Body of pancreas (tissue), 4 donors: ENCODE data around the gene SRXN1. TPM values are rescaled to one million over a fixed set of nuclear protein-coding genes. Genes with fewer than 3 reads are reported as not detected.

Experiments used
- ATAC-seq: fragments of 150-250 bp; one replicate; pipeline ENCODE4 v1.9.1; 2016
- DNase-seq, 4 donors: peaks; one replicate each; pipeline ENCODE4 v3.0.0-alpha.2; 2019
- H3K27ac ChIP-seq, 4 donors: fragments of 200-600 bp; sonication (generic); 1 replicate in 3 of 4; 2 replicates in 1 of 4; pipeline versions ENCODE4 v1.5.1 to v1.6.1; 2016 to 2019; ENCODE audit warnings: mild to moderate bottlenecking in 1 of 4, mixed read lengths in 1 of 4, moderate library complexity in 1 of 4
- H3K27me3 ChIP-seq, 2 donors: fragments of 200-600 bp; sonication (generic); one replicate each; pipeline ENCODE4 v1.6.0; 2016; ENCODE audit warnings: mild to moderate bottlenecking in 1 of 2
- H3K36me3 ChIP-seq, 2 donors: fragments of 200-600 bp; sonication (generic); replicated peaks in 1 of 2; 2 replicates each; pipeline ENCODE4 v1.5.1; 2016; ENCODE audit warnings: low read depth in 2 of 2; ENCODE audit not compliant: insufficient read depth in 1 of 2
- H3K4me1 ChIP-seq: fragments of 200-600 bp; sonication (generic); one replicate; pipeline ENCODE4 v1.6.0; 2016
- H3K4me3 ChIP-seq, 2 donors: fragments of 200-600 bp; sonication (generic); 1 replicate in 1 of 2; 2 replicates in 1 of 2; pipeline ENCODE4 v1.5.1; 2016 to 2019
- H3K9me3 ChIP-seq, 3 donors: fragments of 200-600 bp; sonication (generic); 1 replicate in 2 of 3; 2 replicates in 1 of 3; pipeline ENCODE4 v1.5.1; 2016
- POLR2A ChIP-seq, 3 donors: fragments of 450-650 bp; IDR thresholded peaks; one replicate each; pipeline ENCODE4 v1.6.1; 2016; ENCODE audit warnings: antibody characterized with exemption in 3 of 3, mild to moderate bottlenecking in 2 of 3
- WGBS, 2 donors: methylation state at CpG; one replicate each; pipeline ENCODE4 v1.1.5; 2017; 5-methylcytosine and 5-hydroxymethylcytosine counted together
- intact Hi-C: fragments of 100-400 bp; cut with DNase I; formaldehyde crosslinking; loops from one replicate; pipeline ENCODE4 v1.15.1; 2023
- total RNA-seq, 2 donors: library from RNA; depleted of rRNA; stranded (reverse); fragments of >200 nt; gene quantifications; one replicate each; pipeline ENCODE4 v1.1.0, GENCODE V29; 2016
- TF ChIP-seq, protein P1 (sequence below), 7 experiments: fragments of 450-650 bp in 4 of 7; fragments of 200-600 bp in 3 of 7; sonication (generic) in 3 of 7; IDR thresholded peaks; one replicate each; pipeline ENCODE4 v1.5.1; 2016 to 2019; ENCODE audit warnings: antibody characterized with exemption in 7 of 7

The SRXN1 gene
- total RNA-seq, 2 donors from 2014 or later, result 7.9 to 9.9 TPM

GRCh38 chr20:607476-607875 is 45.5 kb downstream of the SRXN1 start:
- WGBS, 2 donors, result 90 to 100% methylated on average over 2 to 6 of the region's 6 CpGs
- H3K4me1 ChIP-seq, result peaks cover 5% of the 10 kb centered on the region
- no peaks in the 10 kb centered on the region for H3K36me3 ChIP-seq
- TF ChIP-seq, protein P1, sequence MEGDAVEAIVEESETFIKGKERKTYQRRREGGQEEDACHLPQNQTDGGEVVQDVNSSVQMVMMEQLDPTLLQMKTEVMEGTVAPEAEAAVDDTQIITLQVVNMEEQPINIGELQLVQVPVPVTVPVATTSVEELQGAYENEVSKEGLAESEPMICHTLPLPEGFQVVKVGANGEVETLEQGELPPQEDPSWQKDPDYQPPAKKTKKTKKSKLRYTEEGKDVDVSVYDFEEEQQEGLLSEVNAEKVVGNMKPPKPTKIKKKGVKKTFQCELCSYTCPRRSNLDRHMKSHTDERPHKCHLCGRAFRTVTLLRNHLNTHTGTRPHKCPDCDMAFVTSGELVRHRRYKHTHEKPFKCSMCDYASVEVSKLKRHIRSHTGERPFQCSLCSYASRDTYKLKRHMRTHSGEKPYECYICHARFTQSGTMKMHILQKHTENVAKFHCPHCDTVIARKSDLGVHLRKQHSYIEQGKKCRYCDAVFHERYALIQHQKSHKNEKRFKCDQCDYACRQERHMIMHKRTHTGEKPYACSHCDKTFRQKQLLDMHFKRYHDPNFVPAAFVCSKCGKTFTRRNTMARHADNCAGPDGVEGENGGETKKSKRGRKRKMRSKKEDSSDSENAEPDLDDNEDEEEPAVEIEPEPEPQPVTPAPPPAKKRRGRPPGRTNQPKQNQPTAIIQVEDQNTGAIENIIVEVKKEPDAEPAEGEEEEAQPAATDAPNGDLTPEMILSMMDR (IDR thresholded peaks at IDR 0.05), result no peak
- TF ChIP-seq POLR2A (IDR thresholded peaks at IDR 0.05), result no peak
- H3K27ac ChIP-seq, result no peak overlapping the region
- H3K27me3 ChIP-seq, result peaks cover 0 to 26% of the 10 kb centered on the region in 2 donors
- DNase-seq, result no peak
- intact Hi-C loops, result no loop called here
- no peak overlapping the region for H3K4me3 ChIP-seq
- no peak for ATAC-seq
- no peaks in the 10 kb centered on the region for H3K9me3 ChIP-seq

DNA sequence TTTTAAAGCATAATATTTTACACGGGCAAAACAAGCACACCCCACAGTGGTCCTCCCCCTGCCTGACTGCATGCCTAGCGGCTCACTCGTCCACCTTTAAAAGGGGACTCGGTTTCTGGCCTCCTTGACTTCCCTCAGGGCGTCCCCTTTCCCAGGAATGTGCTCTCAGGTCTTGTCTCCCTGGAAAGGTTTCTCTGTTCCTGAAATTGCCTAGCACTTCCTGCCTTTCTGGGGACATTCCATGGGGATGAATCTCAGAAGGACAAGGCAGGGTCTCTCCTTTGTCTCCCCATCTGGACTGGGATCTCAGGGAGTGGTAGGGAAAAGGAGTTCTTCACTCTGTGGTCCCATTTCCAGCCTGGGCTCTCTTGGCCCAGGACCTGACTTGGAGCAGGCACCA is 47.8 kb downstream of the SRXN1 start:
- ATAC-seq, result no peak
- peaks cover 5% of the 10 kb centered on the region for H3K4me1 ChIP-seq
- H3K27me3 ChIP-seq, result peaks cover 0 to 11% of the 10 kb centered on the region in 2 donors
- H3K4me3 ChIP-seq, result no peak overlapping the region
- no peak for DNase-seq
- H3K27ac ChIP-seq, result no peak overlapping the region
- H3K9me3 ChIP-seq, result no peaks in the 10 kb centered on the region
- TF ChIP-seq, protein P1 (IDR thresholded peaks at IDR 0.05), result no peak
- no peak for TF ChIP-seq POLR2A (IDR thresholded peaks at IDR 0.05)
- 54 to 68% methylated on average over 5 of the region's 5 CpGs for WGBS, 2 donors
- no peaks in the 10 kb centered on the region for H3K36me3 ChIP-seq
- intact Hi-C loops, result no loop called here

DNA sequence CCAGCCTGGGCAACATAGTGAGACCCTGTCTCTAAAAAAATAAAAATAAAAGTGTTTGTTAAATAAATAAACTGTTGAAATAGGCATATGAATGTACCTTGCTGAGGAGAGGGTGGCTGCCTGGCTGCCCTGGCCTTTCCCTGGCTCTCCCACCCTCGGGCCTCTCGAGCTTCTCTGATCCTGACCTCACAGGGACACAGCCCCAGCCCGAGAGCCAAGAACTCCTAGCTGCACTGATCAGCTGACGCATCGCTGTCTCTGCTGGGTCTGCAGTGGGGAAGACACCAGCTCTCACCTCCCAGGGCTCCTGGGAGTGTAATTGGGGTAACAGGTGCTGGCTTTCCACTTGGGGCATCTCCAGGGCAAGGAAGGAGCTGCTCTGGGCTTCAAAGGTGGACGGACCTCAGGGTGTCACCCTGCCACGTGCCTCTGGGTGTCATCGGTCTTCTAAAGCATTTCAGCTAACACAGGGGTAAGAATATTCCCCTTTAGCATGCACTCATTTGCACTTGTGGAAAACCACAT is 49.8 kb downstream of the SRXN1 start:
- Histone ChIP-seq H3K27ac (no peak overlapping the region), H3K4me1 (no peaks in the 10 kb centered on the region), H3K27me3 (no peaks in the 10 kb centered on the region), H3K36me3 (no peaks in the 10 kb centered on the region), H3K4me3 (no peak overlapping the region), H3K9me3 (no peaks in the 10 kb centered on the region)
- intact Hi-C loops, result no loop called here
- WGBS, 2 donors, result 58 to 67% methylated on average over 8 of the region's 8 CpGs
- TF ChIP-seq, protein P1 (IDR thresholded peaks at IDR 0.05), result no peak
- TF ChIP-seq POLR2A (IDR thresholded peaks at IDR 0.05), result no peak
- ATAC-seq (no peak), DNase-seq (no peak)

- Histone ChIP-seq H3K36me3 (no peaks in the 10 kb centered on the region), H3K4me1 (no peaks in the 10 kb centered on the region), H3K9me3 (no peaks in the 10 kb centered on the region), H3K27me3 (no peaks in the 10 kb centered on the region), H3K27ac (no peak overlapping the region), H3K4me3 (no peak overlapping the region)
- 57 to 68% methylated on average over 7 to 8 of the region's 8 CpGs for WGBS, 2 donors
- TF ChIP-seq, protein P1 (IDR thresholded peaks at IDR 0.05), result no peak
- TF ChIP-seq POLR2A (IDR thresholded peaks at IDR 0.05), result no peak
- ATAC-seq, result no peak
- DNase-seq, result no peak
- intact Hi-C loops, result no loop called here
Measured at GRCh38 chr20:602111-602970, 50.7 kb downstream of the SRXN1 start.
